Measurements from ENCODE around the gene ESYT3.

- no peak for TF ChIP-seq CTCF (conservative IDR thresholded peaks at IDR 0.05 in 1 of 2, IDR thresholded peaks at IDR 0.05 in 1 of 2; ENCODE audit: extremely low read depth in 1 of 2, insufficient read depth in 1 of 2, low read depth in 1 of 2, low read length in 2 of 2)
- TF ChIP-seq EZH2 (IDR thresholded peaks at IDR 0.05; ENCODE audit: borderline replicate concordance, low read length) = no peak
These were observed 31.5 kb downstream of the ESYT3 start for GRCh38 chr3:138465925-138466324.
